HG03432 (cell line): ENCODE results near the gene TRIM44.
"Not testable (repeated sequence)": the region's sequence is repeated elsewhere in the genome, so short reads cannot be mapped to it uniquely, and the experiment has no call there.

Experiments used
- ATAC-seq: cut with Tn5 transposase; IDR thresholded peaks from one replicate; pipeline ENCODE4 v1.9.1; 2021; ENCODE audit warnings: mild to moderate bottlenecking, moderate library complexity; ENCODE audit not compliant: unreplicated experiment

Gene TRIM44

DNA sequence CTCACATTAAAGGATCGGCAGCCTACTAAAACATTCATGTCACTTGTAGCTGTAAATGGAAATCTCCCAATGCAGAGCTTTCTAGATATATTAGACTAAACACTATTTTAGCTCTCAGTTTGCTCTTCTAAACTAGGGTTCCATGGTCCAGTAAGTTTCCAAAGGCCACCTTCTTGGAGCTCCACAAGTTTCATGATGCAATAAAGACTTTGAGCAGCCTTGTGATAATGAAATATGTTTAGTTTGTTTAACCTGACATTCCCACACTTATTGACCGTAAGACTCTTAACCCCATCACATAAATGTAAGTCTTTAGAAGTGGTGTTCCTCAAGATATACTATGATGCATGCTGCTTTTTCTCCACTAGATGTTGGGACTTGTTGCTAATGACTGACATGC, 87.7 kb downstream of the TRIM44 start:
- ATAC-seq: no peak

DNA sequence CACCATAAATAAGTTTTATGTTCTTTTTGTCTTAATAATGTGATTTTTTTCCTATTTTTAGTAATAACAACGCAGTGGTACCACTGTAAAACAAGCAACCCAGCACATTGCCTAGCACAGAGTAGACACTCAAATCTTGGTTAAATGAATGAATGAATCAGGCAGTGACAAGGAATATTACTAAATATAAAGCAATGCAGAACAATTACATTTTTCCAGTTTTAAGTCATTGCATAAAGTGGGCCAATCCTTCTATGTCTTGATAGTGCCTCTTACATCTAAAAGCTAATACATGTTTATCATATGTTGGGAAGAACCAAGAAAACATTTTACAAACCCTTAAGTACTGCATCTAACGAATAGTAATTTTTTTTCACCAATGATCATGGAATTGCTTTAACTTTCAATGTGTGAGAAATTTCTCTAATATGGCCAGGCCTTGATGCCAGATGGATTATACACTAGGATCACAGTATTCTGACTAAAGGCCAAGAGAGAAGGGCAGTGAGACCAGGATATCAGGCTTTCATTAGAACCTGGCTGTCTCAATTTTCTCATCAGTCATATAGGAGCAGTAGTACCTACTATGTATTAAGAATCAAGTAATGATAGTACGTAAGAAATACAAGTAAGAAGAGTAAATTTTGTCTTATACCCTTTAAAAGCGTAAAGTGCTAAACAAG, 88.5 kb downstream of the TRIM44 start:
- ATAC-seq: no peak

DNA sequence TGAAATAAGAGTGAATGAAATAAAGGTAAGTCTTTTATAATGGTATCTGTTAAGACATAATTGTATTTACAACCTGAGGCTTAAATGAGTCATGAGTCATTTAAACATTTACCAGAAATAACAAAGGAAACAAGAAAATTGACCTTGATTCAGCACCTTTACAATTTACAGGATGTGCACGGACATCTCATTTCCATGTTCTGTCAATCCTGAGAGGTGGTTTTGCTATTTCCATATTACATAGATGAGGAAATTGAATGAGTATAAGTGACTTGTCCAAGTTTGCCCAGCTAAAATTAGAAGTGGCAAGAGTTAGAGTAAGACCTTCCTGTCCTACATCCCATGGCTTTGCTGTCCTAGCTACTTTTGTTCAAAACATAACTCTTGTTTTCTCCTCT, 89.1 kb downstream of the TRIM44 start:
- no peak for ATAC-seq

DNA sequence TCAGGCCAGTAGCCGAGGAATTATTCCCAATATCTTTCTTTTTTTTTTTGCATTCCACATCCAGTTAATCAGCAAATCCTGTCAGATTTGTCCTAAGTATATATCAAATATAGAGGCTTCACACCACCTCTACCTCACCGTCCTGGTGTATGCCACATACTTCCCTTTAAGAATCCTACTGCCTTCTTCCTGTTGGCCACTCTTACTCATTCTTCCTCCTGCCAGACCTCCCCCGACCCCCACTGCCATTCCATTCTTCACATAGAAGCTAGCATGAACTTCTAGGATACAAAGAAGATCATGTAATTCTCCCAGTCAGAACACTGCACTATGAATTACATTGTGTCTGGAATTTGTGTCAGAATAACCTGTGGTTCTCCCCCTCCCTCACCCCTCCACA, 89.5 kb downstream of the TRIM44 start:
- ATAC-seq: no peak

DNA sequence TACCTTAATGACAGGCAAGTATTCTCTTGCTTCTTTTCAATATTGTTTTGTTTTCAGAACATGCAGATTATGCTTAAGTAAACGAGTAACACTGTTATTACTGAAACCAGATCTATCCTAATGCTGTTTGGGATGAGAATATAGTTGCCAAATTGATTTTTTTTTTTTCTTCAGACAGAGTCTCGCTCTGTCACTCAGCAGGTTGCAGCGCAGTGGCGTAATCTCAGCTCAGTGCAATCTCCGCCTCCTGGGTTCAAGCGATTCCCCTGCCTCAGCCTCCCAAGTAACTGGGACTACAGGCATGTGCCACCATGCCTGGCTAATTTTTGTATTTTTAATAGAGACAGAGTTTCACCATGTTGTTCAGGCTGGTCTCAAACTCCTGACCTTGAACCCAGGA, 91.0 kb downstream of the TRIM44 start:
- not testable (repeated sequence) for ATAC-seq

DNA sequence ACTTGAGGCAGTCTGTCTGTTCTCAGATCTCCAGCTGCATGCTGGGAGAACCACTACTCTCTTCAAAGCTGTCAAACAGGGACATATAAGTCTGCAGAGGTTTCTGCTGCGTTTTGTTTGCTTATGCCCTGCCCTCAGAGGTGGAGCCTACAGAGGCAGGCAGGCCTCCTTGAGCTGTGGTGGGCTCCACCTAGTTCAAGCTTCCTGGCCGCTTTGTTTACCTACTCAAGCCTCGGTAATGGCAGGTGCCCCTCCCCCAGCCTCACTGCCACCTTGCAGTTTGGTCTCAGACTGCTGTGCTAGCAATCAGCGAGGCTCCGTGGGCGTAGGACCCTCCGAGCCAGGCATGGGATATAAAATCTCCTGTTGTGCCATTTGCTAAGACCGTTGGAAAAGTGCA, 97.4 kb downstream of the TRIM44 start:
- ATAC-seq: not testable (repeated sequence)

DNA sequence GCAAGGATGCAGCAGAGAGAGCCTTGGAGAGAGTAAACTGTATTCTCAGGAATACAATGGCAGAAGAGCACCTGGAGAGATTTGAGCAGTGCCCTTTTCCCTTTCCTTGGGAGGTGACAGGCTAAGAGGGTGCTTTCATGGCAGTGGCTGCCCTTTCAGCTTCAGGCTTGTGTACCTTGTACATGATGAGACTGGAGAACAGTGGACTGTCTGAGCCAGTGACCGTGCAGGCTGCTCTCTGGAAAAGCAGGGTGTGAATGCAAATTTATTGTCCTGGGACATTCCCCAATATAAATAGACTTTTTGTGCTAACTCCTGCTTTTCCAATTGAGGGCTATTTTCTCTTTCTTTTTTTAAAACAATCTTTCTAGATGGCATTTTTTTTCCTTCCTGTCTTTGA, 99.3 kb downstream of the TRIM44 start:
- ATAC-seq: no peak

DNA sequence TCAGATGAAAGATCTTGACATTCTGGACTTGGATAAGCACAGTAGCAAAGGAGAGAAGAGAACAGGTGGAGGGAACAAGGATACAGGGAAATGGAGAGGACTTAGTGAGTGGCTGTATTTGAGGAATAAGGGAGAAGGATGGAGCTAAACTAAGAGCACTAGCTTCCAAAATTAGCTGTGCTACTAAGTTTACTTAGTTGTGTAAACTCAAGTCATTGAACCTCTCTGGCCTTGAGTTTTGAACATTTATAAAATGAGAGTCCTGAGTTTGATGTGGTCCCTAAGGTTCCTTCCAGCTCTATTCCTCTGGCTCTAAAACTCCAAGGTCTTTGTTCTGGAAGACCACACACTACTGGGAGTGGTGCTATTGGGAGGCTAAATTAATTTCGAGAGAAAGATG, 100.7 kb downstream of the TRIM44 start:
- ATAC-seq: no peak

DNA sequence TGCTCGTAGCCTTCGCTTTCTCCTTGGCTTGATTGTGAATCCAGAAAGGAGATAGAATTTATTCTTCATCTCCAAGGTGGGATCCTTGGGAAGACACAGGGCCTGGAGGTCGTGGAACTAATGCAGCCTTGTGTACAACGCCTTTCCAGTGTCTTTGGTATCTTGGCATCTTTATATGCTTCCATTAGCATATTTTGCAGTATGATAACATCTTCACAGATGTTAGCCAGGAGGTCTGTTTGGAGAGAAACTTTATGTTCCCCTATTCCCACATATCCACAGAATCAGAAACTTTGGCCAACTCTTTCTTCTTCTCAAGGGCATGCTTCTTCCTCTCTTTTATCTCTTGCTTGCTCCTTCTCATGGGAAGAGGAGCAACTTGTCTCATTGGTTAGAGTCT, 101.2 kb downstream of the TRIM44 start:
- no peak for ATAC-seq

DNA sequence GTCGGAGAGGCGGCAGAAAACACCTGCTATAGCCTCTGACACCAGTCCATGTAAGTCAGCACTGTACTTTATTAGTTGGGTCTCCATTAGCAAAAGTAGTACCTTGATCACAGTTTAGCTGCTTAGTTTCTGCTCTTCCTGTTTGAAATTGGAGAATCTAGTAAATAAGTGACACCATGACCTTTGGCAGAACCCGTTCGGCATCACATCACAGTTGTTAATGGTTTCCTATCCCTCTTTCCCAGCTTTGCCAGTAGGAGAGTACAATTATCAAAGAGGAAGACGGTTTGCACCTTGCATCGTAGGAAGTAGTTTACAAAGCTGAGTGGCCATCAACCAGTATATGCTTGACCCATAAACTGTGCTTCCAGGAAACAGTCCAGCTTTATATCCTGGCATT, 101.8 kb downstream of the TRIM44 start:
- no peak for ATAC-seq

DNA sequence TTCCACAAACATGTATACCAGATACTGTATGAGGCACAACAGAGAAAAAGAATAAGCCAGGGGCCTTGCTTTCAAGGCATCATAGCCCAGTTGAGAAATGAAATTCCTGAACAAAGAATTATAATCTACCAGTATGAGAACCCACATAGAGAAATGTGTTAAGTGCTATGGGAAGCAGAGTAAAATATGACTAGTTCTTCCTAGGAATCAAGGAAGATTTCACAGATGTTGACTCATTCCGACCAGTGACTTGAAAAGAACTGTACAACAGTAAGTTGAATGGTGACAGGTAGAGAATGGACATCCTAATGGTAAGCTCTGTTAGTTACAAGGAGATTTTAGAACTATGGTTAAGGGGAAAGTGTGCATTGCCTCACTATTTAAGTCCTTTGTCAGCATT, 102.6 kb downstream of the TRIM44 start:
- ATAC-seq: no peak

DNA sequence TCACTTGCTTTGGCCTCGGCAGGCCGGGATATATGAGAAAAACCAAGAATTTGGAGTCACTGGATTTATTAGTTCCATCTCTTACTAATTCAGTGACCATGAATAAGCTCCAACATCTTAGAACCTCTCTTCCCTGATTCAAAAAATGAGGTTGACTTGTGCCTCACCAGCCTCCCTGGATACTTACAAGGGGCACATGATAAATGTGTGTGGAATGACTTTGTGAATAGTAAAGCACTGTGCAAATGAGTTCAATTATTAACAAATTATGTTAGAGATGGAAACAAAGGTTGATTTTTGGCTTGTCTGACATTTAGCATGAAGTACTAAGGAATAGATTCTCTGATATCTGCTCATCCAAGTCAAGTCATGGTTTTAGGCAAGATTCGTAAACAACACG, 104.1 kb downstream of the TRIM44 start:
- no peak for ATAC-seq

DNA sequence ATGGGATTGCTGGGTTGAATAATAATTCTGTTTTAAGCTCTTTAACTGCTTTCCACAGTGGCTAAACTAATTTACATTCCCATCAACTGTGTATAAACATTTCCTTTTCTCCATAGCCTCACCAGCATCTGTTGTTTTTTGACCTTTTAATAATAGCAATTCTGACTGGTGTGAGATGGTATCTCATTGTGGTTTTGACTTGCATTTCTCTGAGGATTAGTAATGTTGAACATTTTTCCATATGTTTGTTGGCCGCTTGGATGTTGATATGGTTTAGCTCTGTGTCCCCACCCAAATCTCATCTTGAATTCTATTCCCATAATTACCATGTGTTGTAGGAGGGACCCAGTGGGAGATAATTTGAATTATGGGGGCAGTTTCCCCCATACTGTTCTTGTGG, 107.8 kb downstream of the TRIM44 start:
- not testable (repeated sequence) for ATAC-seq

DNA sequence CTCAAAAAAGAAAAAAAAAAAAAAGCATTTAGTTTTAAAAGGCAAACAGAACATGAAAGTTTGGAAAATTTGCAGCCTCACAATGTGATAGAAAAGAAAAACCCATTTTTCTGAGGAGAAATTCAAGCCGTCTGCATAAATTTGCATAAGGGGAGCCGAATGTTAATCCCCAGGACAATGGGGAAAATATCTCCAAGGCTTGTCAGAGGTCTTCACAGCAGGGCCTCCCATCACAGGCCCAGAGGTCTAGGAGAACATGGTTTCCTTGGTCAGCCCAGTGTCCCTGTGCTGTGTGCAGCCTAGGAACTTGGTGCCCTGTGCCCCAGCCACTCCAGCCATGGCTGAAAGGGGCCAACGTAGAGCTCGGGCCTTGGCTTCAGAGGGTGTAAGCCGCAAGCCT, 109.1 kb downstream of the TRIM44 start:
- no peak for ATAC-seq

DNA sequence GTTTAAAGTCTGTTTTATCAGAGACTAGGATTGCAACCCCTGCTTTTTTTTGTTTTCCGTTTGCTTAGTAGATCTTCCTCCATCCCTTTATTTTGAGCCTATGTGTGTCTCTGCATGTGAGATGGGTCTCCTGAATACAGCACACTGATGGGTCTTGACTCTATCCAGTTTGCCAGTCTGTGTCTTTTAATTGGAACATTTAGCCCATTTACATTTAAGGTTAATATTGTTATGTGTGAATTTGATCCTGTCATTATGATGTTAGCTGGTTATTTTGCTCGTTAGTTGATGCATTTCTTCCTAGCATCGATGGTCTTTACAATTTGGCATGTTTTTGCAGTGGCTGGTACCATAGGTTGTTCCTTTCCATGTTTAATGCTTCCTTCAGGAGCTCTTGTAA, 114.7 kb downstream of the TRIM44 start:
- not testable (repeated sequence) for ATAC-seq

DNA sequence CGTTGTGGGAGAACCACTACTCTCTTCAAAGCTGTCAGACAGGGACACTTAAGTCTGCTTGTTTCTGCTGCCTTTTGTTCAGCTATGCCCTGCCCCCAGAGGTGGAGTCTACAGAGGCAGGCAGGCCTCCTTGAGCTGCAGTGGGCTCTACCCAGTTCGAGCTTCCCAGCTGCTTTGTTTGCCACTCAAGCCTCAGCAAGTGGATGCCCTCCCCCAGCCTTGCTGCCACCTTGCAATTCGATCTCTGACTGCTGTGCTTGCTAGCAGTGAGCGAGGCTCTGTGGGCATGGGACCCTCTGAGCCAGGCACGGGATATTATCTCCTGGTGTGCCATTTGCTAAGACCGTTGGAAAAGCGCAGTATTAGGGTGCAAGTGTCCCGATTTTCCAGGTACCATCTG, 116.4 kb downstream of the TRIM44 start:
- ATAC-seq: not testable (repeated sequence)

DNA sequence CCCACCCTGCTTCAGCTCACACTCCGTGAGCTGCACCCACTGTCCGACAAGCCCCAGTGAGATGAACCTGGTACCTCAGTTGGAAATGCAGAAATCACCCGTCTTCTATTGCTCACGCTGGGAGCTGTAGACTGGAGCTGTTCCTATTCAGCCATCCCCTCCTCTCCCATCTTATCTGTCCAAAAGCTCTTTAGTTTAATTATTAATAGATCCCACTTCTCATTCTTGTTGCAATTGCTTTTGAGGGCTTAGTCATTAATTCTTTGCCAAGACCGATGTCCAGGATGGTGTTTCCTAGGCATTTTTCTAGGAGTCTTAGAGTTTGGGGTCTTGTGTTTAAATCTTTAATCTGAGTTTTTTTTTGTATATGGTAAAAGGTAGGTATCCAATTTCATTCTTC, 116.8 kb downstream of the TRIM44 start:
- no peak for ATAC-seq

DNA sequence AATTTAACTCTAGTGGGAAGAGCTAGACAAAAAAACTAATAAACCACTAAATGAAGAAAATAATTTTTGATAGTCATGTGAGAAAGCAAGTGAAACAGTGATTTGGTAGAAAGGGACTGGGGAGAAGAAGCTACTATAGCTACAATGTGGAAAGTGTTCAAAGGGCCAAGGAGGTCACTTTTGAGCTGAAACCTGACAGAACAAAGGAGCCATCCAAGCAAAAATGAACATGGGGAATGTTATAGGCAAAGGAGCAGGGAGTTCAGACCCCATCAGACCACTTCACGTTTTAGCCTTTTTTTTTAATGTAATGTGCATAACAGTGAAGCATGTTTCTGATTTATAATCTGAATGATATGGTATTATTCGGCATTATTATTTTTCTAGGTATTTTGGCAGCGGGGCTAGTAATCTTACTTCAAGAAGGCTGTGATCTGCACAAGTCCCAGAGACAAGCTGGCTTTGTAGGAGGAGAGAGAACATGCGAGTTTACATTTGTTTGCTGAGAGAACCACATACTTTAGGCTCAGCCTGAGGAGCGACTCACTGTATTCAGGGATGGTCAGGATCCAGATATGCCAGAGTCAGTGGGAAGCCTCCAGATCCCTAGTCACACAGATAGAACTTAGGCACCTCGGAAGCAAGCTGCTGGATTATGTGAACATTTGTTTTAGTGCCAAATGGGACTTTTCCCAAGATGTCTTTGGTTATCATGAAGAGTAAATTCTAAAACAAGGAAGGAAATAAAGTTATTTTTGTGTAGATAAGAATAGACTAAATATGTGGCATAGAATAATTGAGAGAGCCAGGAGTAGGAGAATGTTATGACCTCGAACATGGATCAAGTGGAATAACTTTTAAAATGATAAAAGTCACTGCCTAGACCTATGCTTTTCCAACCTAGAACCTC, 118.6 kb downstream of the TRIM44 start:
- ATAC-seq: no peak

DNA sequence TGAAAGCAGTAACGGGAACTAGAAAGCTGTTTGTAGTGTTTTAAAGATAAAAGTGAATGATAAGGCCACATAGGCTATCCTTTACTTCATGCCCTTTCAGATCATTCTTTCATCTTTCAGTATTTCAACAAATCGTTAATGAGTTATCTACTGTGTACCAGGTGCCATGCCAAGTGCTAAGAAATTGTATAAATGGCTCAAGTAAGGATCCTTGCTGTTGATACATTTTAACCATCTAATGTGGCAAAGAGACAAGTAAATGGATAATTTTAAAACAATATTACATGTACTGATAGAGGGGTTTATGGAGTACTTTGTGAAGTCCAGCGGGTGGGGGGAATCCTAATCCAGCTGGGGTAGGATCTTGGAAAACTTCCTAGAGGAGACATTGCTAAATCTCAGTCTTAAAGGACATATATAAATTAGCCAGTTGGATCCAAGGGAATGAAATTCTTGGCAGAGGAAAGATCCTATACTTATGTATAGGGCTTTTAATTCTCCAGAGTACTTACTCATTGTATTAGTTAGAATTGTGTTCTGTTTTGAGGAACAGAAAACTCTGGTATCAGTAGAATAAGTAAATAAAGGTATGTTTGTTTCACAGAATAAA, 119.4 kb downstream of the TRIM44 start:
- ATAC-seq: no peak

DNA sequence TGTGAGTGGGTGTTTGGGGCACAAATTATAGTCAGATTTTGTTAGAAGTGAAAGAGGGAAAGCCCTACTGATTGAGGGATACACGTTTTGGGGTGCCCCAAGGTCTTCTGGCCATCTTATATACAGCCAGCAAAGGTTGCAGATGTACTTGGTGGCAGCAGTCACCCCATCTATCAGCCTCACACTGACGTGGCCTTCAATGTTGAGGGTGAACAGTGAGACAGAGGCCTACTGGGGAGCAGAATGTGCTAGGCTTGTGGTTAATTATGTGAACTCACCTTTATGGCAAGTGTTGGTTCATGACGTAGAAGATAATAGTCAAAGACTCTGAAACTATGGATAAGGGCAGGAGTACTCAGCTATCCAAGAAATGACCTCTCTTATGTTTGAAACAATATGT, 121.2 kb downstream of the TRIM44 start:
- ATAC-seq: no peak

DNA sequence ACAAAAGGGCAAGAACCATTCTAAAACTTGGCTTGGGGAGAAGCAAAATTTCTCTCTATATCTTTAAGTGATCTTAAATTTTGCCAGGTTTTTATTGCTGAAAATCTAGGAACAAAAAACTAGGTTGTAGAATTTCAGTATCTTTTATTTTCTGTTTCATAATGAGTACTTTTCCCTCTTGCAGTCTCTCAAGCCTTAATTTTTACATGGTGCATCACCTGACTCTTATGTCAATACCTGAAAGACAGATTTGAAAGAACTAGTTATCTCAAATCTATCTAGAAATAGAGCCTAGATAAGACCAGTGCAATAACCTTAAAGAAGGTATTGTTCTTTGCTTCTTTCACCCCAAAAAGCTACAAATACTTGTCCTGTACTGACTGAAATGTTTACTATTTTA, 122.1 kb downstream of the TRIM44 start:
- ATAC-seq: no peak
